Measurements from ENCODE around the gene NUTM2G. TPM values are rescaled to one million over a fixed set of nuclear protein-coding genes. Genes with fewer than 3 reads are reported as not detected.
A peak's percentile ranks its signal among the peaks of the same experiment; 100 is the strongest.
"Not testable (repeated sequence)": the region's sequence is repeated elsewhere in the genome, so short reads cannot be mapped to it uniquely, and the experiment has no call there.

NUTM2G gene
- total RNA-seq, 1 experiment from 2014 or later, result not detected

- POLR2A ChIA-PET (ENCODE audit: unreplicated experiment); H3K9ac ChIP-seq (ENCODE audit: low read length); H3K4me1 ChIP-seq (ENCODE audit: insufficient read depth, low read length); ATAC-seq; CTCF ChIA-PET; H3F3A ChIP-seq (ENCODE audit: low read length, unreplicated experiment); intact Hi-C loops (cut with micrococcal nuclease); H3K9me2 ChIP-seq (replicated peaks; ENCODE audit: low read length); H3K9me3 ChIP-seq (ENCODE audit: low read length); H4K20me1 ChIP-seq (ENCODE audit: low read length); H3K27me3 ChIP-seq (ENCODE audit: low read length); BruUV-seq (replicated peaks); H3K79me2 ChIP-seq (ENCODE audit: low read length); H2AFZ ChIP-seq (ENCODE audit: low read length); H3K4me3 ChIP-seq (ENCODE audit: low read length); H3K36me3 ChIP-seq (ENCODE audit: low read depth, low read length); H3K4me2 ChIP-seq (ENCODE audit: low read length); DNase-seq; H3K27ac ChIP-seq (ENCODE audit: low read length): not testable (repeated sequence)
These were observed 3.0 kb downstream of the NUTM2G start for GRCh38 chr9:96931665-96932064.

- DNase-seq; BruUV-seq (replicated peaks); CTCF ChIA-PET; H3K4me2 ChIP-seq (ENCODE audit: low read length); POLR2A ChIA-PET (ENCODE audit: unreplicated experiment); H3K79me2 ChIP-seq (ENCODE audit: low read length); H3K9me3 ChIP-seq (ENCODE audit: low read length); H3K27me3 ChIP-seq (ENCODE audit: low read length); H3F3A ChIP-seq (ENCODE audit: low read length, unreplicated experiment); H3K27ac ChIP-seq (ENCODE audit: low read length); H2AFZ ChIP-seq (ENCODE audit: low read length); H3K9ac ChIP-seq (ENCODE audit: low read length); intact Hi-C loops (cut with micrococcal nuclease); H3K9me2 ChIP-seq (replicated peaks; ENCODE audit: low read length); H3K4me1 ChIP-seq (ENCODE audit: insufficient read depth, low read length); H3K4me3 ChIP-seq (ENCODE audit: low read length); ATAC-seq; H4K20me1 ChIP-seq (ENCODE audit: low read length); H3K36me3 ChIP-seq (ENCODE audit: low read depth, low read length): not testable (repeated sequence)
These were observed 5.5 kb downstream of the NUTM2G start for GRCh38 chr9:96934097-96934496.

- POLR2A ChIA-PET (ENCODE audit: unreplicated experiment), result not testable (repeated sequence)
These were observed 6.1 kb downstream of the NUTM2G start for GRCh38 chr9:96934706-96935105.

GRCh38 chr9:96935401-96935800, 6.8 kb downstream of the NUTM2G start:
- H3K9ac ChIP-seq (ENCODE audit: low read length); H3K9me2 ChIP-seq (replicated peaks; ENCODE audit: low read length); BruUV-seq (replicated peaks); H3K27ac ChIP-seq (ENCODE audit: low read length); H2AFZ ChIP-seq (ENCODE audit: low read length); H3K79me2 ChIP-seq (ENCODE audit: low read length); H3K27me3 ChIP-seq (ENCODE audit: low read length); H3K9me3 ChIP-seq (ENCODE audit: low read length); H3K36me3 ChIP-seq (ENCODE audit: low read depth, low read length); H3K4me1 ChIP-seq (ENCODE audit: insufficient read depth, low read length); CTCF ChIA-PET; POLR2A ChIA-PET (ENCODE audit: unreplicated experiment); H3K4me3 ChIP-seq (ENCODE audit: low read length); ATAC-seq; intact Hi-C loops (cut with micrococcal nuclease); H3K4me2 ChIP-seq (ENCODE audit: low read length); H3F3A ChIP-seq (ENCODE audit: low read length, unreplicated experiment); DNase-seq; H4K20me1 ChIP-seq (ENCODE audit: low read length): not testable (repeated sequence)

More at GRCh38 chr9:96934706-96935105, 6.1 kb downstream of the NUTM2G start:
- H3K9me3 ChIP-seq (ENCODE audit: low read length); DNase-seq; H2AFZ ChIP-seq (ENCODE audit: low read length); H3K4me1 ChIP-seq (ENCODE audit: insufficient read depth, low read length); CTCF ChIA-PET; H3K27me3 ChIP-seq (ENCODE audit: low read length); intact Hi-C loops (cut with micrococcal nuclease); H3K4me3 ChIP-seq (ENCODE audit: low read length); H3K27ac ChIP-seq (ENCODE audit: low read length); H3K79me2 ChIP-seq (ENCODE audit: low read length); H3K9ac ChIP-seq (ENCODE audit: low read length); H3K4me2 ChIP-seq (ENCODE audit: low read length); H3K9me2 ChIP-seq (replicated peaks; ENCODE audit: low read length); ATAC-seq; H3F3A ChIP-seq (ENCODE audit: low read length, unreplicated experiment); BruUV-seq (replicated peaks); H3K36me3 ChIP-seq (ENCODE audit: low read depth, low read length); H4K20me1 ChIP-seq (ENCODE audit: low read length): not testable (repeated sequence)

- ATAC-seq; DNase-seq; H3K9ac ChIP-seq (ENCODE audit: low read length); CTCF ChIA-PET; H3K9me2 ChIP-seq (replicated peaks; ENCODE audit: low read length); H3K27ac ChIP-seq (ENCODE audit: low read length); H3K9me3 ChIP-seq (ENCODE audit: low read length); POLR2A ChIA-PET (ENCODE audit: unreplicated experiment); intact Hi-C loops (cut with micrococcal nuclease); H3K4me2 ChIP-seq (ENCODE audit: low read length); H3K27me3 ChIP-seq (ENCODE audit: low read length); H3K36me3 ChIP-seq (ENCODE audit: low read depth, low read length); H3K4me1 ChIP-seq (ENCODE audit: insufficient read depth, low read length); H4K20me1 ChIP-seq (ENCODE audit: low read length); H3K79me2 ChIP-seq (ENCODE audit: low read length); H3F3A ChIP-seq (ENCODE audit: low read length, unreplicated experiment); H2AFZ ChIP-seq (ENCODE audit: low read length); H3K4me3 ChIP-seq (ENCODE audit: low read length): not testable (repeated sequence)
- BruUV-seq (replicated peaks), result TSS peak; percentile 13
These were observed 8.8 kb downstream of the NUTM2G start for GRCh38 chr9:96937442-96937841.

GRCh38 chr9:96938957-96939665, 10.5 kb downstream of the NUTM2G start:
- H3K9me3 ChIP-seq (ENCODE audit: low read length); CTCF ChIA-PET; H4K20me1 ChIP-seq (ENCODE audit: low read length); H3F3A ChIP-seq (ENCODE audit: low read length, unreplicated experiment); H3K27ac ChIP-seq (ENCODE audit: low read length); H3K9ac ChIP-seq (ENCODE audit: low read length); BruUV-seq (replicated peaks); H3K36me3 ChIP-seq (ENCODE audit: low read depth, low read length); H2AFZ ChIP-seq (ENCODE audit: low read length); H3K79me2 ChIP-seq (ENCODE audit: low read length); H3K4me2 ChIP-seq (ENCODE audit: low read length); H3K9me2 ChIP-seq (replicated peaks; ENCODE audit: low read length); POLR2A ChIA-PET (ENCODE audit: unreplicated experiment); DNase-seq; H3K4me3 ChIP-seq (ENCODE audit: low read length); H3K27me3 ChIP-seq (ENCODE audit: low read length); intact Hi-C loops (cut with micrococcal nuclease); ATAC-seq; H3K4me1 ChIP-seq (ENCODE audit: insufficient read depth, low read length): not testable (repeated sequence)

- H3K27ac ChIP-seq (ENCODE audit: low read length); H3K27me3 ChIP-seq (ENCODE audit: low read length); H4K20me1 ChIP-seq (ENCODE audit: low read length); POLR2A ChIA-PET (ENCODE audit: unreplicated experiment); H3K4me2 ChIP-seq (ENCODE audit: low read length); ATAC-seq; H3K79me2 ChIP-seq (ENCODE audit: low read length); H3K9ac ChIP-seq (ENCODE audit: low read length); H2AFZ ChIP-seq (ENCODE audit: low read length); H3K36me3 ChIP-seq (ENCODE audit: low read depth, low read length); DNase-seq; H3K9me3 ChIP-seq (ENCODE audit: low read length); H3F3A ChIP-seq (ENCODE audit: low read length, unreplicated experiment); BruUV-seq (replicated peaks); H3K4me3 ChIP-seq (ENCODE audit: low read length); H3K9me2 ChIP-seq (replicated peaks; ENCODE audit: low read length); CTCF ChIA-PET; intact Hi-C loops (cut with micrococcal nuclease); H3K4me1 ChIP-seq (ENCODE audit: insufficient read depth, low read length): not testable (repeated sequence)
These were observed 12.3 kb downstream of the NUTM2G start for GRCh38 chr9:96940982-96941381.

Data from PC-3 (cell line).